Endometrial microvascular endothelial cells (primary cell): Measurements from ENCODE around the gene SLK. TPM values are rescaled to one million over a fixed set of nuclear protein-coding genes. Genes with fewer than 3 reads are reported as not detected.

Experiments used
- in situ Hi-C: cut with HindIII; loops from 2 replicates; pipeline ENCODE4 v1.10.0; 2017; ENCODE audit warnings: low sequenced_read_pairs, low pct_unique_long_range_greater_than_20kb; ENCODE audit errors: inconsistent ontology term
- total RNA-seq: library from RNA; depleted of rRNA; stranded (reverse); fragments of >200 nt; gene quantifications from one replicate; pipeline ENCODE4 v1.2.3, GENCODE V29; 2015; ENCODE audit errors: inconsistent ontology term

The SLK gene
- 47.3 TPM for total RNA-seq

DNA sequence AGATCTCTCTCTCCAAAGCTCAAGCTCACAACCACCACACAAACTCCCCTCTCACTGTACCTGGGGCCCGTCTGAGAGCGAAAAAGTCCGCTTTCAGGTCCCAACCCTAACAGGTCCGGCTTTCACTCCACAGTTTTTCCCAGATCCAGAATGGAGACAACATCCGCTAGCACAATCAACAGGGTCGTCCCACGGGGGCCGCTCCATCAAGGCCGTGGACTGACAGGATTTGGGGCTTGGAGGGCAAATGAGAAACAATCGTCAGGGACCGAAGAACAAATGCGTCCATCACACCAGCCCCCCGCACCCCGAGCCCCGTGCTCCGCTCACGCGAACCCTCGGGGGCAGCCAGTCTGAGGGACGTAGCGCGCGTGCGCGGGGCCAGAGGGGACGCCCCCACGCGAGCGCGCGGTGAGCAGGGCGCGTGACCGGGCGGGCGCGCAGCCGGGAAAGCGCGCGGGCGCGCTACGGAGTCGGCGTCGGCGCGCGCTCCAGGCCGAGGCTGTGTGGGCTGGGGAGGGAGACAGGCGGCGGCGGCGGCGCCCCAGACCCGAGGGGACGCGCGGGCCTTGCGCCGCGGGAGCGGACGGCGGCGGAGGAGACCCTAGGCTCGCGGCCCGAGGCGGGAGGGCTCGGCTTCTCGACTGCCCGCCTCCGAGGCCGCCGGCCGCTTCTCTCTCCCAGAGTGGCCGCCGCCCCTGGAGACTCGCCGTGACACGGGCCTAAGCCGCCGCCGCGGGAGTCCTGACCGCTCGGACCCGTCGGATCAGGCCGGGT, at the start of gene SLK:
SLK (plus strand) TSS at position 470 of the 777 bp plus-strand sequence. CDS start 606 bp downstream, outside the sequence.
- in situ Hi-C loops = no loop called here

DNA sequence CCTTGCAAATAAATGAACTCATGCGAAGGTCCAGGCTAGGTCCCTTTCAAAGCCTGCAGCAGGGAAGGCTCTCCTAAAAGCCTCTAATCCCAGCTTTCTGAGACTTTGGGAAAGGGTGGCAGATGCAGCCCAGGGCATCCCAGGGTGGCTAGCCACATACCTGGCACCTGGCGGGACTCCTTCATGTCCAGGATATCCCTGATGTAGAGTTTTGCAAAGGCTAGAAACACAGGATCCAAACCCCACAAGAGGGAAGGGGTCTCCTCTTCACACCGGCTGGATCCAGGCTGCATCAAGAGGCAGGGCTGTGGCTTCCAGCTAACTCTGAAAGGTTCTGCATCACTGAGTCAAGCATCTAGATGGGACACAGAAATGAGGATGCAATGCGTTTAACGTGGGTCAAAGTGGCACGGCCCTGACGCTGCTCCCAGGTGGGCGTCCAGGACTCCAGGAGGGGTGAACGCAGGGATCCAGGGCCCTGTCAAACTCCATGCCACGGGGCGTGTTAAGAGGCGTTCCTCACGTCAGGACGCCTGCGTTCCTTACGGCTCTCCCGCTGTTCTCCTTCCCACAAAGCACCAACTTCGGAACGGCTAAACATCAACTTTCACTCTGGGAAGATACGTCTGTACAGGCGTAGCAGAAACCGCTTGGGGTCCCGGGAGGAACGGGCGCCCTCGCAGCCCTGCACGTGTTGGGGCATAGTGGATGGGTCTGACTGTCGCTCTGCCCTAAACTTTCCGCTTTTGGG, 49.5 kb upstream of the SLK start:
- in situ Hi-C loops = no loop called here

DNA sequence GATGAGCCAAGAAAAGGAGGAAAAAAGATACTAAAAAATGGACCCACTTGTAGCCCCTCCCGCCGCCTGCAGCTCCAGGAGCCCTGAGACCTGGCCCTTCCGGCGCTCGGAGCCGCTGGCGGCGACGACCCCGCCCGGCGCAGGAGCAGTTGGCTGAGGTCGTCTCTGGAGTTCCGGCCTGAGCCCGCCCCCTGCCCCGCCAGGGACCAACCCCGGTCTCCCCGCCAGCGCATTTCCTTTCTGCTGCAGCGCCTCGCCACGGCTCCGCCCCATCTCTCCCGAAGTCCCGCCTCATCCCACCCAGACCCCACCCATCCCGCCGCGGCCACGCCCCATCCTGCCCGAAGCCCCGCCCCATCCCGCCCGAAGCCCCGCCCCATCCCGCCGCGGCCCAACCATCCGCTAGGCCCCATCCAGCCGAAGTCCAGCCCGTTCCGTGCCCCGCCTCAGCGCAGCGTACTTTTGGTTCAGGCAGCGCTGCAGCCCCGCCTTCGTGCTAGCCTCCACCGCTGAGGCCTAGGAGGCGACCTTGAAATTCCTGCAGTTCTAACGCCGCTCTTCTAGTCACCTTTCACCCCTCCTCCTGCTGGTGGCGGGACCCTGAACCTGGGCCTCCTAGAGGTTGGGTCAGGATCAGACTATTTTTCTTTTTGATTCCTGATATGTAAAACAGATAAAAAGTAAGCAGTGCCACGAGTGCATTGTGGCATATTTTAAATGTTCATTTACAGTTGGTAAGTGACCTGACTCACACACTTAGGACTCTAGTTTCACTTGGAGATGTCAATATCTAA, 48.7 kb upstream of the SLK start, which contains the start of gene STN1:
STN1 (minus strand) TSS at position 132 of the 794 bp plus-strand sequence. CDS start 590 bp downstream, outside the sequence.
- in situ Hi-C loops = no loop called here

DNA sequence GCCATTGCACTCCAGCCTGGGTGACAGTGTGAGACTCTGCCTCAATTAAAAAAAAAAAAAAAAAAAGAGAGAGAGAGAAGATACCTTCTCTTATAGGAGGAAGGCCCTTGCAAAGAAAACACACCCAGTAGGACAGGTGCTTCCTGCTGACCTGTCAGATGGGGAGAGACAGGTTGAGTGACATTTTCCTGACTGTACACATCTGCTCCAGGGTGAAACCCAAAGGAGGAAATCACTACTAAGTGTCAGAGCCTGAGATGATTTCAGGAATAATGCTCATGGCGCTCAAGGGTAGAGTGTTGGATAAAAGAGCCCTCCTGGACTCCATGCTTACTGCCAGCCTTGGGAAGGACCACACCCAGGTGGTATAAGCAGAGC, 47.3 kb upstream of the SLK start:
- in situ Hi-C loops = no loop called here

DNA sequence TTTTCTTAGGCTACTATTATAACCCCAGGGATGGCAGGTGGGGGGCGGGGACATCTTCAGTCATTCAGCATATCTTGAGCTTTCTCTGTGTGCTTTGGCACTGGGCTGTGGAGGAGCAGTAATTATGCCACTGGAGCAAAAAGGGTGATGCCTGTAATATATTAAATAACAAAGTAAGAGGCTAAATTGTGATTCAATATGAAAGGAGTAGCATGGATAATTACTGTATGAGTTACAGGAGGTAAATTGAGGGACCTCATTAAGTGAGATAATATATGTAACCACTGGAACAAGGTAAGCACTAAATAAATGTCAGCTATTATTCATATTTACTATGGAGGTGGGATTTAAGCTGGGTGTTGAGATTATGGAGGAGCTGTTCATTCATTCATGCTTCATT, 45.7 kb upstream of the SLK start:
- in situ Hi-C loops = no loop called here

DNA sequence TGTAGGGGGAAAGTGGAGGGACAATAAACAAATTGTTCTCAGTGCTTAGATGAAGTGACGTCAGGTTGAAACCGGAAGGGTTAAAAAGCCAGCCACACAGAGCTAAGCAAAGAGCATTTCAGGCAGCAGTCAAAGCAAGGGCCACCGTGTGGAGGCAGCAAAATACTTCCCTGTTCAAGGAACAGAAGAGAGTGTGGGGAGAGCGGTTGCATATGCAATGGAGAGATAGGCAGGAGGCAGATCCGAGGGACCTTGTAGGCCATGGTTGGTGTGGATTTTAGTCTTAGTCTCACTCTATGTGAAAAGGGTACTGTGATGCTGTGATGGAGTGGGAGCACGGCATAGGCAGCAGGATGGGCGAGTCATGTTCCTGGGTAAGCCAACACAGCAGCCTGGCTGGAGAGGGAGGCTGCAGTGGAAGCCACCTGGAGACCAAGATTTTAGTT, 45.2 kb upstream of the SLK start:
- in situ Hi-C loops = no loop called here

DNA sequence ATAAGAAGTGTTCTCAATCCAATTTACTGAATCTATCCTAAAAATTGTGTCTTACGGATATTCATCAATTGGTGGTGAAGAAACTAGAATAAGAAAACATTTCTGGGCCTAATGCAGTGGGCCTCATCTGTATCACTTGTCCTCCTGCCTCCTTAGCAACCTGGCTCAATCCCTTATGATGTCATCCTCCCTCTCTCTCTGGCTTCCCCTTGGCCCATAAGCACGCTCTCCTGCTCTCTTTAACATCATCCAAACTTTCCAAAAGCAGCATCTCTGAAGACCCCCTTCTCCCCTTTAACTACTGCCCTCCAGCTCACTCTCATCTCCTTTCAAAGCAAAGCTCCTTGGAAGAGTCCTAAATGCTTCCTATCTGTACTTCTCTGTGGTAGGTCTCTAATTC, 44.3 kb upstream of the SLK start:
- in situ Hi-C loops = no loop called here

DNA sequence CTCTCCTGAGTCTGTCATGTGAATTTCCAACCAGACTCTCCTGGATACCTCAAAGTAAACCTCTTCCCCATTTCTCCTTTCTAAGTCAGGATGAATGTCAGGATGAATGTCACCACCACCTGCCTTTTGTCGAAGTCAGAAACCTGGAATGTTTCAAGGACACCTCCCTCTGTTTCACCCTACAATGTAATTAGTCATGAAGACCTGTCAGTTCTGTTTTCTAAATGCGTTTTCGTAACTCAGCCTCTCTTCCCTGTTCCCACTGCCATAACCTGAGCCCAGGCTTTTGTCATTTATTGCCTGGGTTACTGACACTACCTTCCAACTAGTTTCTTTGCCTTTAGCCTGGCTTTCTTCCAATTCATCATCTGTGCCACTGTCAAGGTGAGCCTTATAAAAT, 43.4 kb upstream of the SLK start:
- in situ Hi-C loops = no loop called here

DNA sequence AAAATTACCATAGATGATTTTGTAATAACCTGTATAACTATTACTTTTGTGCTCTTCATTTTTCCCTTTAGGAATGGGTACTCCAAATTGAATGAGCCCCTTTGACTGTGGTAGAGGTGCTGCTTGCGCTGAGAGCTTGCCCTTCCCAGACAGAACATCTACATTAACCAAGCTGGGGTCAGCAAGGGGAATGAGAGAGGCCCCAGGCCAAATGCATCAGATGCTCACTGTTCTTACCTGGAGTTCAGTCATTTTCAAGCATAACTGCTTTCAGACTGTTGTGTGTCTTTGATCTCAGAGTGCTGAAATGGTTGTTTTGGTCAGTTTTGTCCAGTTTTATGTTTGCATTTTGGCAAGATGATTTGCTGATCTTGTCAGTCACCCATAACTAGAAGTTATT, 41.3 kb upstream of the SLK start:
- in situ Hi-C loops = no loop called here

DNA sequence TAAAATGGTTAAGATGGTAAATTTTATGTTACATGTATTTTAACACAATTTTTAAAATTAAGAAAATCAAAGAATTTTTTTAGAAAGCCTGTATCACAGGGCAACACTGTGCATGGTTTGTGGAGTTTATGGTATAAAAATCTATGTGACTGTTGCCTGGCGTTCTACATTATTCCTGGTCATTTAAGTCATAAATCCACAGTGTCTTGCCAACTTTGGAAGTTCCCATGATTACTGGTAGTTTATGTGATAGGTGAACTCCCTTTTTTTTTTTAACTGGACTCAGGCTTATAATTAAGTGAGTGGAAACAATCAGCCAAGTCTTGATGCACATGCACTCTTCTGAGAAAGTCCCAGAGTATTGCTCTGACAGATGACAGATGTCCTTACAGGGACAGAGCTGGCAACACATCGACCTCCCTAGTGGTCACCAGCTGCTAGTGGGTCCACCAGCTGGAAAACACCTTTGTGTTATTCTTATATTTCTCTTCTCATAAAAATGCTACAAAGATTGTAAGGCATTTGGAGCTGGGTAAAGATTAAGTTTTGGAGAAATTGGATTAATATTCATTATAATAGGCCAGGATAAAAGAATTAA, 40.1 kb upstream of the SLK start:
- in situ Hi-C loops = no loop called here

DNA sequence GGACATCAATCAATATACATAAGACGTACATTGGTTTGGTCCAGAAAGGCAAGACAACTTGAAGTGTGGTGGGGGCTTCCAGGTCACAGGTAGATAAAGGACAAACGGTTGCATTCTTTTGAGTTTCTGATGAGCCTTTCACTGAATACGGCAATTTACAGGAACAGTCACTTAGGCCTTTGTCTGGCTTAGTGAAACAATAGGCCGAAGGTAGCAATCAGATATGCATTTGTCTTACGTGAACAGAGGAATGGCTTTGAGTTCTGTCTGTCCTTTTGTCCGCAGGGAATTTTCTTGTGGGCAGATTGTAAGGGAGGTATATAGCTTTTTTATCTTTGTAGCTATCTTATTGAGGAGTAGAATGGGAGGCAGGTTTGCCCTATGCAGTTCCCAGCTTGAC, 38.2 kb upstream of the SLK start:
- in situ Hi-C loops = no loop called here

DNA sequence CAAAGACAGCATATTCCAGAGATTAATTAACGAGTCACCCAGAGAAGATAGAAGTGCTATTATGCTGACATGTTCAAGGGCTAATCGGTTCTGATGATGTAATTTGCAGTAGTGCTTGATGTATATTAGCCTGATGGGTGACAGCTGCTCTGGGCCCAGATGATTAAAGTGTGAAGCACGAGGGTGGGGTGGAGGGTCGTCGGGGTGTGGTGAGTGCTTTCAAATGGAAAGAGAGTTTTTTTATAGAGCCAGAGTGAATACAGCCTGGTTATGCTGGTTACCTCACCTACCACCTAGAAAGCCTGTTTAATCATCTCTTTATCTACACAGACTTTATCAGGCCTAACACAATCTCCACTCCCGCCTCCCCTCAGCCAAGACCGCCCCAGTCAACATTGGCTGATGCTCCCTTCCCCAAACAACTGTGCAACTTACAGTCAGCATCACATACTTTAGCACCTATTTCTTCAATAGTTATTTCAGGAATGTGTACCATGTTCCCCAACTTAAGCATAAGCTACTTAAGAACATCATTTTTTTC, 37.5 kb upstream of the SLK start:
- in situ Hi-C loops = no loop called here

DNA sequence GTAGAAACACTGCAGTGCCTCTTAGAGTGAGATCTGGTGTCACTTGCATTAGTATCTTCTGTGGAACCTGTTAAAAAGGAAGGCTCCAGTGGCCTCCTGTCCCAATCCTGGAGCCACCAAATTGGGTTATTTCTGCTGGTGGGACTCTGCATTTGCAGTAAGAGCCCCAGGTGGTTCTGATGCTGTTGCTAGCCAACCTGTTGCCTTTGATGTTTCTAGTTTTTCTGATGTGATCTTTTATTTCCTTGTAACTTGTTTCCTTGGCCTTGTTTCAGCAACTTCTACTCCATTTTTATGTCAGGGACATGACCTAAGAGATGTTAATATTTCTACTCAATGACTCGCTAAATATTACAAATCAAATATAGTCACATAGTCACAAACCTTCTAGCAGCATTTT, 36.5 kb upstream of the SLK start:
- in situ Hi-C loops = no loop called here

DNA sequence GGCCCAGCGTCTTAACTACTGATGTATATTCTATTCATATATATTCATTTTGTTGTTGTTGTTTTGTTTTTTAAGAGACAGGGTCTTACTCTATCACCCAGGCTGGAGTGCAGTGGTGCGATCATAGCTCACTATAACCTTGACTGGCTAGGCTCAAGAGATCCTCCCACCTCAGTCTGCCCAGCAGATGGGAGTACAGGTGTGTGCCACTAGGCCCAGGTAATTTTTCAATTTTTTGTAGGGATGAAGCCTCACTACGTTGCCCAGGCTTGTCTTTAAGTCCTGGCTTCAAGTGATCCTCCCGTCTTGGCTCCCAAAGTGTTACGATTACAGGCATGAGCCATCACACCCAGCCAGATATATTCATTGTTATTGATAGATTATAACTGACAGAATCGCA, 36.1 kb upstream of the SLK start:
- in situ Hi-C loops = no loop called here

DNA sequence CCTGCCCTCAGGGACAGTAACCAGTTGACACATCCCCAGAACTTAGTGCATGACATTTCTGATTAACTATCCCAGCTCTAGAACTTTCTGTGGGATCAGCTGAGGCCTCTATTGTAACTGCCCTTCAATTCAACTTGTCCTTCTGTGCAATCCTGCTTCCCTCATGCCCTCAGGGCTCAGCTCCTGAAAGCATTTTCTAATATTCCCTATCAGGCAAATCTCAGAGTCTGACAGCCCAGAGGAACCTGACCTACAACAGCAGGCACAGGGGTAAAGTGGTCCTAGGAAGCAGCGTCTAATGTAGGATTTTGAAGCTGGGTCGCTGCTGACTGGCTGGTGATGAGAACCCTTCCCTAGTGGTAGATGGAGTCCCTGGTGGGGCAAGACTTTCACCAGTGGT, 35.3 kb upstream of the SLK start:
- in situ Hi-C loops = no loop called here

DNA sequence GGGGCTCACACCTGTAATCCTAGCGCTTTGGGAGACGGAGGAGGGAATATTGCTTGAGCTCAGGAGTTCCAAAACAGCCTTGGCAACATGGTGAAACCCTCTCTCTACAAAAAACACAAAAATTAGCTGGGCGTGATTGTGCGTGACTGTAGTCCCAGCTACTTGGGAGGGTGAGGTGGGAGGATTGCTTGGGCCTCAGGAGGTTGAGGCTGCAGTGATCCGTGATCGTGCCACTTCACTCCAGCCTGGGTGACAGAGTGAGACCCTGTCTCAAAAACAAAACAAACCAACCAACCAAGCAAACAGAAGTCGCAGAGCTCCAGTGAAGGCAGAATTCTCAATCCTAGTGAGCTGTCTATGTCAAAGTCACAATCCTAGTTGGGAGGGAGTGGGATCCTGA, 34.7 kb upstream of the SLK start:
- in situ Hi-C loops = no loop called here

DNA sequence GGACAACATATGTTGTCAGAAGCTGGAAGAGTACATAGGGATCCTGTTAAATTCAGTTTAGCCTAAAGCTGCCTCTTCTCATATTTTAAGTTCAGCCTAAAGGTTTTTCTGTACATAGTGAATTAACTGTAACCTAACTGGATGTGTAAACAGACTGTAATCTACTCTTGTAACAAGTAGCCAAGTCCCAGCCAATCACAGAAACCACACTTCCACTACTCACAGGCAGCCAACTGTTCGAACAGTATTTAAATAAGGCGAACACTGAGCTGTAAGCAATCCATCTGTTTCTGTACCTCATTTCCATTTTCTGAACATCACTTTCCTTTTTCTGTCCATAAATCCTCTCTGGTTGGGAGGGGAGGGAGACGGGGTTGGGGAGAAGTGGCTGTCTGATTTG, 34.0 kb upstream of the SLK start:
- in situ Hi-C loops = no loop called here

DNA sequence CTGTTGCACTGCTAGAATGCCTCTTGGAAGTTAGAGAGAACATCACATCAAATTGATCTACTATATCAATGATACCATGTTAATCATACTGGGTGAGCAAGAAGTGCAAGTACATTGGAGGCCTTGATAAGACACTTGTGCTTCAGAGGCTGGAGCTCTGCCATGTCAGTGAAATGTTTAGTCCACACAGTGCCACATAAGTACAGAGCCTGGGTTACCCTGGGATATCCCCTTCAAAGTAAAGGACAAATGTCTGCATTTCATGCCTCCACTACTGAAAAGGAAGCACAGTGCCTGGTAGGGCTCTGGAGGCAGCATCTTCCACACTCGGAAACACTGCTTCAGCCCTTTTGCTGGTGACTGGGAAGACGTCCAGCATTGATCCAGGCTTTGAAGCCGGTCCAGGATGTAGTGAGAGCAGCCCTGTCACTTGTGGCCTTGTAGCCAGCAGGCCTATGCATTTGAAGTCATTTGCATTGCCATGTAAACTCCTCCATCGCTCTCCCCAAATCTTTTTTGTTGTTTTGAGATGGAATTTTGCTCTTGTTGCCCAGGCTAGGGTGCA, 33.3 kb upstream of the SLK start:
- in situ Hi-C loops = no loop called here

DNA sequence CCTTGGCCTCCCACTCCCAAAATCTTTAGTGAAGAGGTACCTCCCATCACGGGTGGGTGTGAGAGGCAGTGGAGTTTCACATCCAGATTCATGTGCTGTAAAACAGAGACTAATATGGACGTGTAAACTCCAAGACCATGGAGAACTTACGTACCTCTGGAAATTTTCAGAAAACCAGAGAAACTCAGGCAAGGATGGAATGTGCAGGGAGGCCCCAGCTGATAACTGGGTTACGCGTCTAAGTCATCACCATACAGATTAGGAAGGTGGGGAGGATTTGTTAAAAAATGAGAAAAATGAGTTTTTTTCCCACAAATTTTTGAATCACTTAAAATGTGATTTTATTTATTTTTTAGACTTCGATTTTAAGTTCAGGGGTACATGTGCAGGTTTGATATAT, 32.6 kb upstream of the SLK start:
- in situ Hi-C loops = no loop called here
